22Rv1 (cell line): ENCODE data around the gene DDX27.
A peak's percentile ranks its signal among the peaks of the same experiment; 100 is the strongest.

Experiments used
- H3K27ac ChIP-seq: fragments of 450-650 bp; 2 replicates; pipeline ENCODE4 v1.5.1; 2017
- CTCF ChIP-seq: fragments of 450-650 bp; IDR thresholded peaks from 2 replicates; pipeline ENCODE4 v1.5.1; 2017; ENCODE audit warnings: mild to moderate bottlenecking
- ZFX ChIP-seq: fragments of 450-650 bp; IDR thresholded peaks from 2 replicates; pipeline ENCODE4 v1.6.1; 2017; ENCODE audit warnings: antibody characterized with exemption, borderline replicate concordance

The DDX27 gene

GRCh38 chr20:49283176-49283702, 64.0 kb downstream of the DDX27 start:
- H3K27ac ChIP-seq = peak overlapping the region; percentile 73; the same call in 1 of the 2 replicates
- no peak for TF ChIP-seq CTCF
- no peak for TF ChIP-seq ZFX

GRCh38 chr20:49283703-49284625, 64.7 kb downstream of the DDX27 start:
- H3K27ac ChIP-seq = peak overlapping the region; percentile 73
- TF ChIP-seq ZFX (no peak), CTCF (no peak)

GRCh38 chr20:49284818-49285217, 65.6 kb downstream of the DDX27 start:
- H3K27ac ChIP-seq = peak overlapping the region; percentile 73; the same call in 1 of the 2 replicates
- TF ChIP-seq CTCF = no peak
- no peak for TF ChIP-seq ZFX

GRCh38 chr20:49285233-49285668, 66.0 kb downstream of the DDX27 start:
- peak overlapping the region; percentile 73 for H3K27ac ChIP-seq
- TF ChIP-seq CTCF = no peak
- no peak for TF ChIP-seq ZFX

GRCh38 chr20:49285813-49286494, 66.7 kb downstream of the DDX27 start:
- TF ChIP-seq ZFX (no peak), CTCF (no peak)
- peak overlapping the region; percentile 73 for H3K27ac ChIP-seq

GRCh38 chr20:49286689-49287551, 67.7 kb downstream of the DDX27 start:
- TF ChIP-seq CTCF (no peak), ZFX (no peak)
- peak overlapping the region; percentile 73 for H3K27ac ChIP-seq
